ENCODE measurements around the gene PIP4K2B.
A peak's percentile ranks its signal among the peaks of the same experiment; 100 is the strongest.

Gene PIP4K2B

GRCh38 chr17:38815576-38816193 is 16.3 kb upstream of the PIP4K2B start:
- TF ChIP-seq REST (IDR thresholded peaks at IDR 0.05; ENCODE audit: insufficient read depth in 1 of 2, low read depth in 2 of 2, low read length in 2 of 2) = no peak
- TF ChIP-seq POLR2AphosphoS5 (IDR thresholded peaks at IDR 0.05; ENCODE audit: low read depth, low read length) = no peak
- TF ChIP-seq FOXP2 (optimal IDR thresholded peaks at IDR 0.05; ENCODE audit: borderline replicate concordance, extremely low read depth, extremely low read length, insufficient read depth) = no peak
- TF ChIP-seq TAF1 (IDR thresholded peaks at IDR 0.05; ENCODE audit: borderline replicate concordance, insufficient read depth, low read length) = no peak
- TF ChIP-seq SIN3A (IDR thresholded peaks at IDR 0.05; ENCODE audit: borderline replicate concordance, insufficient read depth, low read length) = no peak

- TF ChIP-seq SIN3A (IDR thresholded peaks at IDR 0.05; ENCODE audit: borderline replicate concordance, insufficient read depth, low read length) (no peak), TAF1 (IDR thresholded peaks at IDR 0.05; ENCODE audit: borderline replicate concordance, insufficient read depth, low read length) (no peak), REST (IDR thresholded peaks at IDR 0.05; ENCODE audit: insufficient read depth in 1 of 2, low read depth in 2 of 2, low read length in 2 of 2) (no peak), FOXP2 (optimal IDR thresholded peaks at IDR 0.05; ENCODE audit: borderline replicate concordance, extremely low read depth, extremely low read length, insufficient read depth) (no peak)
Measured at GRCh38 chr17:38809828-38810227, 10.5 kb upstream of the PIP4K2B start.

- TF ChIP-seq TAF1 (IDR thresholded peaks at IDR 0.05; ENCODE audit: borderline replicate concordance, insufficient read depth, low read length) (peak; percentile 59; the same call in 1 of the 2 replicates), FOXP2 (optimal IDR thresholded peaks at IDR 0.05; ENCODE audit: borderline replicate concordance, extremely low read depth, extremely low read length, insufficient read depth) (no peak)
Measured at GRCh38 chr17:38800237-38800760, 943 bp upstream of the PIP4K2B start.

- no peak for TF ChIP-seq FOXP2 (optimal IDR thresholded peaks at IDR 0.05; ENCODE audit: borderline replicate concordance, extremely low read depth, extremely low read length, insufficient read depth)
- peak; percentile 52; the same call in 1 of the 2 replicates for TF ChIP-seq TAF1 (IDR thresholded peaks at IDR 0.05; ENCODE audit: borderline replicate concordance, insufficient read depth, low read length)
- no peak for TF ChIP-seq REST (IDR thresholded peaks at IDR 0.05; ENCODE audit: insufficient read depth in 1 of 2, low read depth in 2 of 2, low read length in 2 of 2)
- 0 out of 2 replicates have a peak, but pooled peaks have one; percentile 64 for TF ChIP-seq SIN3A (IDR thresholded peaks at IDR 0.05; ENCODE audit: borderline replicate concordance, insufficient read depth, low read length)
- TF ChIP-seq POLR2AphosphoS5 (IDR thresholded peaks at IDR 0.05; ENCODE audit: low read depth, low read length) = peak; percentile 1; the same call in 1 of the 2 replicates
Measured at GRCh38 chr17:38798614-38799500, 499 bp downstream of the PIP4K2B start.

GRCh38 chr17:38797828-38798227 is 1.5 kb downstream of the PIP4K2B start:
- TF ChIP-seq POLR2AphosphoS5 (IDR thresholded peaks at IDR 0.05; ENCODE audit: low read depth, low read length) = no peak
- TF ChIP-seq SIN3A (IDR thresholded peaks at IDR 0.05; ENCODE audit: borderline replicate concordance, insufficient read depth, low read length) = no peak
- no peak for TF ChIP-seq TAF1 (IDR thresholded peaks at IDR 0.05; ENCODE audit: borderline replicate concordance, insufficient read depth, low read length)
- no peak for TF ChIP-seq FOXP2 (optimal IDR thresholded peaks at IDR 0.05; ENCODE audit: borderline replicate concordance, extremely low read depth, extremely low read length, insufficient read depth)
- TF ChIP-seq REST (IDR thresholded peaks at IDR 0.05; ENCODE audit: insufficient read depth in 1 of 2, low read depth in 2 of 2, low read length in 2 of 2) = no peak
